Transverse colon (tissue), 3 donors: ENCODE data around the gene JADE2.

Experiments used
- CTCF ChIP-seq, 5 experiments: fragments of 200-600 bp in 3 of 5; fragments of 450-650 bp in 2 of 5; sonication (generic) in 3 of 5; IDR thresholded peaks; 1 replicate in 2 of 5; 2 replicates in 3 of 5; pipeline ENCODE4 v1.5.1; 2016 to 2017; ENCODE audit warnings: antibody characterized with exemption in 5 of 5, inconsistent platforms in 3 of 5, mild to moderate bottlenecking in 2 of 5, moderate library complexity in 1 of 5
- POLR2A ChIP-seq: fragments of 450-650 bp; IDR thresholded peaks from one replicate; pipeline ENCODE4 v1.6.1; 2016; ENCODE audit warnings: antibody characterized with exemption, mild to moderate bottlenecking, moderate library complexity

DNA sequence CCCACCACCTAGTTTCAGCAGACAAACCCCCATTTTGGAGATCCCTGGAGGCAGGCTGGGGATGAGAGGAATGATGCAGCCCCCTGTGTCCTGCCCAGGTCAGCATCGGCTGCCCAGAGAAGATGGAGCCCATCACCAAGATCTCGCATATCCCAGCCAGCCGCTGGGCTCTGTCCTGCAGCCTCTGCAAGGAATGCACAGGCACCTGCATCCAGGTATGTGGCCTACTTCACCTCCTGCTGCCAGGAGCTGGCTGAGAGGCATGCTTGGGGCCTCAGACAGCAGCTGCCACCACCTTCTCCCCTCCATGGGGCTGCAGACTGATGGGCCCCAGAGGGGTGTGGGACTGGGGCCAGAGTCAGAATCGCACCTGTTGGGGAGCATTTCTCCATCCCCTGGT is 38.9 kb downstream of the JADE2 start:
- TF ChIP-seq POLR2A: no peak
- no peak for TF ChIP-seq CTCF (IDR thresholded peaks at IDR 0.05)
